HG03097 (cell line): ENCODE data around the gene SLC6A18.
"Not testable (repeated sequence)": the region's sequence is repeated elsewhere in the genome, so short reads cannot be mapped to it uniquely, and the experiment has no call there.

Experiments
- ATAC-seq: cut with Tn5 transposase; IDR thresholded peaks from one replicate; pipeline ENCODE4 v1.9.1; 2021; ENCODE audit not compliant: unreplicated experiment, low FRiP score

The SLC6A18 gene

DNA sequence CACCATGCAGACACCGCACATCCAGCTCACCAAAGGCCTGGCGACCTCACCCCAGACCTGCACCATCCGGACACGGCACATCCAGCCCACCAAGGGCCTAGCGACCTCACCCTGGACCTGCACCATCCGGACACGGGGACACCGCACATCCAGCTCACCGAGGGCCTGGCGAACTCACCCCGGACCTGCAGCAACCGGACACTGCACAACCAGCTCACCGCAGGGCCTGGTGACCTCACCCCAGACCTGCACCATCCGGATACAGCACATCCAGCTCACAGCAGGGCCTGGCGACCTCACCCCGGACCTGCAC is 58.5 kb downstream of the SLC6A18 start:
- not testable (repeated sequence) for ATAC-seq

DNA sequence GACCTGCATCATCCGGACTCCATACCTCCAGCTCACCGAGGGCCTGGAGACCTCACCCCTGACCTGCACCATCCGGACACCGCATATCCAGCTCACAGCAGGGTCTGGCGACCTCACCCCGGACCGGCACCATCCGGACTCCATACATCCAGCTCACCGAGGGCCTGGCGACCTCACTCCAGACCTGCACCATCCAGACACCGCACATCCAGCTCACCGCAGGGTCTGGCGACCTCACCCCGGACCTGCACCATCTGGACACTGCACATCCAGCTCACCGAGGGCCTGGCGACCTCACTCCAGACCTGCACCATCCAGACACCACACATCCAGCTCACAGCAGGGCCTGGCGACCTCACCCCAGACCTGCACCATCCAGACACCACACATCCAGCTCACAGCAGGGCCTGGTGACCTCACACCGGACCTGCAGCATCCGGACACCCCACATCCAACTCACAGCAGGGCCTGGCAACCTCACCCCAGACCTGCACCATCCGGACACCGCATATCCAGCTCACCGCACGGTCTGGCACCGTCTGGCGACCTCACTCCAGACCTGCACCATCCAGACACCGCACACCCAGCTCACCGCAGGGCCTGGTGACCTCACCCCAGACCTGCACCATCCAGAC is 59.3 kb downstream of the SLC6A18 start:
- not testable (repeated sequence) for ATAC-seq

DNA sequence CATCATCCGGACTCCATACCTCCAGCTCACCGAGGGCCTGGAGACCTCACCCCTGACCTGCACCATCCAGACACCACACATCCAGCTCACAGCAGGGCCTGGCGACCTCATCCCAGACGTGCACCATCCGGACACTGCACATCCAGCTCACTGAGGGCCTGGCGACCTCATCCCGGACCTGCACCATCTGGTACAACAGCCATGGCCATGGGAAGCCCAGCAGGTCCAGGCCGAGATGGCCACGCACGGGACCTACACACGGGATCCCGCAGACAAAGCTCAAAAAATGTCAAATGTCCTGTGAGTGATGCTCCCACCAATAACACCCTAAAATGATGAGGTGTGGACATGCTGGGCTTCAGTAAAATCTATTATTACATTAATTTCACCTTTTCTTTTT is 60.0 kb downstream of the SLC6A18 start:
- ATAC-seq, result no peak

DNA sequence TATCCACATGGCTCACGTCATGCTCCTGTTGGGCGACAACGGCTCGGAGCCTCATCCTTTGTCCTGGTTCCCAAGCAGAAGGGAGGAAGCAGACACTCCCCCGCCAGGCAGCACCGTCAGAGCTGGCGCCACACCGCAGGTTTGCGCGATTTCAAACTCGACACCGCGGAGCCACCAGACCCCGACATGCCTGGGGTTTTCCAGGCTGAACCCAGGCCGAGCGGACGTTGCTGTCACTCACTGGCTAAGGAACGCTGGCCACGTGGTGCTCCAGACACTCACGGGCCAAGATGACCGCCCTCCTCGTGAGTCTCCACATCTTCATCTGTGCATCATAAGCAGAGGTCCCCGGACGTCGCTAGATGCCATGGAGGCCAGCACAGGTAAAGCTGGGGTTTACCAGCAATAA is 60.7 kb downstream of the SLC6A18 start:
- ATAC-seq, result no peak

DNA sequence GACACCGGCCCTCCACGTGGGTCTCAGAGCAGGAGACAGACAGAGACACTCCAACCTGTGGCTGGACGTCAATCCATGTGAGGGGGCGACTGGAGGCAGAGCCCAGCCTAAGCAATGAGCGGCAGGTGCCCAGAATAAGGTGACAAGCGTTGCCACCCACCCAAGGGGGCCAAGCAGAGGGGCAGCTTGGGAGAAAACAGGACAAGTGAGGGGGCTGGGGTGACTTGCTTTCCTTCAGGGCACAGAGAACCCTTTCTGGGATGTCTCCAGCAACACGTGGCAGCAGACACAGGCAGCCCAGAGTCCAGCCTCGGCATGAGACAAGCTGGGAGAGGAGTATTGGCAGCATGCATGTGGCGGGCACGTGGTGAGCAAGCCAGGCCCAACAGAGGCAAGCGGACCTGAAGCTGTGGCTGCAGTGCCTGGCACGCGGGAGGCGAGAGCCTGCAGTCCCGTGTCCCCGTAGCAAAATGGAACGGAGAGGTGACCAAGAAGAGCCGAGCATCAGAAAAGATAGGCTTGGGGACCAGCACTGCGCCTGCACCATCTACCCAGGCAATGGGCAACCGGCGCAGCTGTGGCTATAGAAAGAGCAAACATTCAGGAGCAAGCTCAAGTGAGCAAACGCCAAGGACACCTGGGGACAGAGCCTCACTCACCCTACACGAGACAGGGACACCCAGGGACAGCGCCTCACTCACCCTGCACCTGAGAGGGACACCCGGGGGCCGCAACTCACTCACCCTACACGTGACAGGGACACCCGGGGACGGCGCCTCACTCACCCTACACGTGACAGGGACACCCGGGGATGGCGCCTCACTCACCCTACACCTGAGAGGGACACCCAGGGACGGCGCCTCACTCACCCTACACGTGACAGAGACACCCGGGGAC is 63.5 kb downstream of the SLC6A18 start:
- ATAC-seq, result no peak

DNA sequence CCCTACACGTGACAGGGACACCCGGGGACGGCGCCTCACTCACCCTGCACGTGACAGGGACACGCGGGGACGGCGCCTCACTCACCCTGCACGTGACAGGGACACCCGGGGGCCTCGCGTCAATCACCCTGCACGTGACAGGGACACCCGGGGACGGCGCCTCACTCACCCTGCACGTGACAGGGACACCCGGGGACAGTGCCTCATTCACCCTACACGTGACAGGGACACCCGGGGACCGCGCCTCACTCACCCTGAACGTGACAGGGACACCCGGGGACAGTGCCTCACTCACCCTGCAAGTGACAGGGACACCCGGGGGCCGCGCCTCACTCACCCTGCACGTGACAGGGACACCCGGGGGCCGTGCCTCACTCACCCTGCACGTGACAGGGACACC is 64.4 kb downstream of the SLC6A18 start:
- not testable (repeated sequence) for ATAC-seq

DNA sequence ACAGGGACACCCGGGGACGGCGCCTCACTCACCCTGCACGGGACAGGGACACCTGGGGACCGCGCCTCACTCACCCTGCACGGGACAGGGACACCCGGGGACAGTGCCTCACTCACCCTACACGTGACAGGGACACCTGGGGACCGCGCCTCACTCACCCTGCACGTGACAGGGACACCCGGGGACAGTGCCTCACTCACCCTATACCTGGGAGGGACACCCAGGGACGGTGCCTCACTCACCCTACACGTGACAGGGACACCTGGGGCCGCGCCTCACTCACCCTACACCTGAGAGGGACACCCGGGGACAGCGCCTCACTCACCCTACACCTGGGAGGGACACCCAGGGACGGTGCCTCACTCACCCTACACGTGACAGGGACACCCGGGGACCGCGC is 65.8 kb downstream of the SLC6A18 start:
- not testable (repeated sequence) for ATAC-seq

DNA sequence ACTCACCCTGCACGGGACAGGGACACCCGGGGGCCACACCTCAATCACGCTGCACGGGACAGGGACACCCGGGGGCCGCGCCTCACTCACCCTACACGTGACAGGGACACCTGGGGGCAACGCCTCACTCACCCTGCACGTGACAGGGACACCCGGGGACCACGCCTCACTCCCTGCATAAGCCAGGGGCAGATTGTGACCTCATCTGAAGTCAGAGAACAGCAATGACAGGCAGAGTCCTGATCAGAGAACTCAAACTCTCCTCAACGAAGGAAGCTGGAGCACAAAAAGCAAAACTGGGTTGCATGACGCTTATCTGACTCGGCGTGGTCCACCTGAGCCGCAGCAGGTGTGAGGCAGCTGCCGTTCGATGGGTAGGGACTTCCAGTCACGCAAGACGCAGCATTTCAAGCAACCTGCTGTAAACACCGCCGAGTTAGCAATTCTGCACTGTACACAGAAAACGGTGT is 66.5 kb downstream of the SLC6A18 start:
- ATAC-seq, result no peak

DNA sequence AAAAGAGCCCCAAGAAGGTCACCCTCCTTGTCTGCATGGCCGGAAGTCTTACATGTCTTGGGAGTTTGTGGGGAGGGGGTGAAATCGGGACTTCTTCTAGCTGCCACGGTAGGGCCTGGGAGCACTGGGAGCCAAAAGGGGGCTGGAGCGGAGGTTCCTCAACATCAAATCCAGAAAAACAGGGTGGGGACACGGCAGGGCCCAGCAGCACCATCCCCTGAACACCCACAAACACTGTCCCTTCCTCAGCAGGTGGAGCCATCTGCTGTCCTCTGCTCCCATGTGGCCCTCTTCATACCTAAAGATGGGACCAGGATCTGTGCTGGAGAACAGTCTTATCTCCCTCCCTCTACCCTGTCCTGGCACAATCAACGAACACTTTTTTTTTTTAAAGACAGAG is 67.0 kb downstream of the SLC6A18 start:
- no peak for ATAC-seq

DNA sequence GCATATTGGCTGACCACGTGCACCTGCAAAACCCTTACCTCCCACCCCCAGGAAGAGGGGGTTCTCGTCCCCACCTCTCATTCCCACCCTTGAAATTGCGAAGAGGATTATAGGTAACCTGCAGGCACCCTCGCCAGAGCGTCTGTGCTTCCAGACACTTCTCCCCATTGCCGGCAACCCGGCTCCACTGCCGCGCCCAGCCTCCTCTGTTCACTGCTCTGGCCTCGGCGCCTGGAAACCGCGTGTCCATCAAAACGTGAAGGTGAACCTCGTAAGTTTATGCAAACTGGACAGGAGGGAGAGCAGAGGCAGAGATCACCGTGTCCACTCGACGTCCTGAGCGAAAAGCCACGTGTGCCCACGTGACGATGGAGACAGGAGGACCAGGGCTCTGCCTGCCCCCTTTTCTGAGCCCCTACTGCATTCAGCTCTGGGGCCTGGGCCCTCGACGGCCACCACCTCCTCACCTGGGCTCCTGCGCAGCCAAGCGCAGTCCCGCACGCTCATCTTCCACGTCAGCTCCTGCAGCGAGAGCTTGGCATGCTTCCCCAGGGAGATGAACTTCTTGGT is 67.8 kb downstream of the SLC6A18 start:
- no peak for ATAC-seq

DNA sequence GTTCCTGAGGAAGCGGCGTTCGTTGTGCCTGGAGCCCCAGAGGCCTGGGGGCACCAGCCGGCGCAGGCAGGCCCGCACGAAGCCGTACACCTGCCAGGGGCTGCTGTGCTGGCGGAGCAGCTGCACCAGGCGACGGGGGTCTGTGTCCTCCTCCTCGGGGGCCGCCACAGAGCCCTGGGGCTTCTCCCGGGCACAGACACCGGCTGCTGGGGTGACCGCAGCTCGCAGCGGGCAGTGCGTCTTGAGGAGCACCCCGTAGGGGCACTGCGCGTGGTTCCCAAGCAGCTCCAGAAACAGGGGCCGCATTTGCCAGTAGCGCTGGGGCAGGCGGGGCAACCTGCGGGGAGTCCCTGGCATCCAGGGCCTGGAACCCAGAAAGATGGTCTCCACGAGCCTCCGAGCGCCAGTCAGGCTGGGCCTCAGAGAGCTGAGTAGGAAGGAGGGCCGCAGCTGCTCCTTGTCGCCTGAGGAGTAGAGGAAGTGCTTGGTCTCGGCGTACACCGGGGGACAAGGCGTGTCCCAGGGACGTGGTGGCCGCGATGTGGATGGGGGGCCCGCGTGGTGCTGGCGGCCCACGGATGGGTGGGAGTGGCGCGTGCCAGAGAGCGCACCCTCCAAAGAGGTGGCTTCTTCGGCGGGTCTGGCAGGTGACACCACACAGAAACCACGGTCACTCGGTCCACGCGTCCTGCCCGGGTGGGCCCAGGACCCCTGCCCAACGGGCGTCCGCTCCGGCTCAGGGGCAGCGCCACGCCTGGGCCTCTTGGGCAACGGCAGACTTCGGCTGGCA is 68.4 kb downstream of the SLC6A18 start:
- no peak for ATAC-seq

DNA sequence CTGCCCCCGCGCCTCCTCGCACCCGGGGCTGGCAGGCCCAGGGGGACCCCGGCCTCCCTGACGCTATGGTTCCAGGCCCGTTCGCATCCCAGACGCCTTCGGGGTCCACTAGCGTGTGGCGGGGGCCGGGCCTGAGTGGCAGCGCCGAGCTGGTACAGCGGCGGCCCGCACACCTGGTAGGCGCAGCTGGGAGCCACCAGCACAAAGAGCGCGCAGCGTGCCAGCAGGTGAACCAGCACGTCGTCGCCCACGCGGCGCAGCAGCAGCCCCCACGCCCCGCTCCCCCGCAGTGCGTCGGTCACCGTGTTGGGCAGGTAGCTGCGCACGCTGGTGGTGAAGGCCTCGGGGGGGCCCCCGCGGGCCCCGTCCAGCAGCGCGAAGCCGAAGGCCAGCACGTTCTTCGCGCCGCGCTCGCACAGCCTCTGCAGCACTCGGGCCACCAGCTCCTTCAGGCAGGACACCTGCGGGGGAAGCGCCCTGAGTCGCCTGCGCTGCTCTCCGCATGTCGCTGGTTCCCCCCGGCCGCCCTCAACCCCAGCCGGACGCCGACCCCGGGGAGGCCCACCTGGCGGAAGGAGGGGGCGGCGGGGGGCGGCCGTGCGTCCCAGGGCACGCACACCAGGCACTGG is 69.1 kb downstream of the SLC6A18 start:
- no peak for ATAC-seq

DNA sequence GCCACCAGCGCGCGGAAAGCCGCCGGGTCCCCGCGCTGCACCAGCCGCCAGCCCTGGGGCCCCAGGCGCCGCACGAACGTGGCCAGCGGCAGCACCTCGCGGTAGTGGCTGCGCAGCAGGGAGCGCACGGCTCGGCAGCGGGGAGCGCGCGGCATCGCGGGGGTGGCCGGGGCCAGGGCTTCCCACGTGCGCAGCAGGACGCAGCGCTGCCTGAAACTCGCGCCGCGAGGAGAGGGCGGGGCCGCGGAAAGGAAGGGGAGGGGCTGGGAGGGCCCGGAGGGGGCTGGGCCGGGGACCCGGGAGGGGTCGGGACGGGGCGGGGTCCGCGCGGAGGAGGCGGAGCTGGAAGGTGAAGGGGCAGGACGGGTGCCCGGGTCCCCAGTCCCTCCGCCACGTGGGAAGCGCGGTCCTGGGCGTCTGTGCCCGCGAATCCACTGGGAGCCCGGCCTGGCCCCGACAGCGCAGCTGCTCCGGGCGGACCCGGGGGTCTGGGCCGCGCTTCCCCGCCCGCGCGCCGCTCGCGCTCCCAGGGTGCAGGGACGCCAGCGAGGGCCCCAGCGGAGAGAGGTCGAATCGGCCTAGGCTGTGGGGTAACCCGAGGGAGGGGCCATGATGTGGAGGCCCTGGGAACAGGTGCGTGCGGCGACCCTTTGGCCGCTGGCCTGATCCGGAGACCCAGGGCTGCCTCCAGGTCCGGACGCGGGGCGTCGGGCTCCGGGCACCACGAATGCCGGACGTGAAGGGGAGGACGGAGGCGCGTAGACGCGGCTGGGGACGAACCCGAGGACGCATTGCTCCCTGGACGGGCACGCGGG is 69.9 kb downstream of the SLC6A18 start, which contains the start of gene TERT:
Gene TERT (minus strand): TSS at position 234 of the 815 bp plus-strand sequence. CDS start 79 bp downstream, at position 155.
- ATAC-seq, result no peak

DNA sequence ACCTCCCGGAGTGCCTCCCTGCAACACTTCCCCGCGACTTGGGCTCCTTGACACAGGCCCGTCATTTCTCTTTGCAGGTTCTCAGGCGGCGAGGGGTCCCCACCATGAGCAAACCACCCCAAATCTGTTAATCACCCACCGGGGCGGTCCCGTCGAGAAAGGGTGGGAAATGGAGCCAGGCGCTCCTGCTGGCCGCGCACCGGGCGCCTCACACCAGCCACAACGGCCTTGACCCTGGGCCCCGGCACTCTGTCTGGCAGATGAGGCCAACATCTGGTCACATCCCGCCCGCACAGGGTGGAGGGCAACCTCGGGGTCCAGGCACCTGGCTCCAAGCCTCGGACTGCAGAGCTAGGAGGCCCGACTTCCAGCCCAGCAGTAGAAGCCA is 70.5 kb downstream of the SLC6A18 start:
- ATAC-seq, result no peak
